GM19193 (cell line): ENCODE data around the gene UBASH3B.
A peak's percentile ranks its signal among the peaks of the same experiment; 100 is the strongest.

Experiments used
- POLR2A ChIP-seq: IDR thresholded peaks from 4 replicates; pipeline ENCODE4 v1.6.1; 2011; ENCODE audit not compliant: insufficient read depth, insufficient read length; ENCODE audit errors: extremely low read depth

Gene UBASH3B

DNA sequence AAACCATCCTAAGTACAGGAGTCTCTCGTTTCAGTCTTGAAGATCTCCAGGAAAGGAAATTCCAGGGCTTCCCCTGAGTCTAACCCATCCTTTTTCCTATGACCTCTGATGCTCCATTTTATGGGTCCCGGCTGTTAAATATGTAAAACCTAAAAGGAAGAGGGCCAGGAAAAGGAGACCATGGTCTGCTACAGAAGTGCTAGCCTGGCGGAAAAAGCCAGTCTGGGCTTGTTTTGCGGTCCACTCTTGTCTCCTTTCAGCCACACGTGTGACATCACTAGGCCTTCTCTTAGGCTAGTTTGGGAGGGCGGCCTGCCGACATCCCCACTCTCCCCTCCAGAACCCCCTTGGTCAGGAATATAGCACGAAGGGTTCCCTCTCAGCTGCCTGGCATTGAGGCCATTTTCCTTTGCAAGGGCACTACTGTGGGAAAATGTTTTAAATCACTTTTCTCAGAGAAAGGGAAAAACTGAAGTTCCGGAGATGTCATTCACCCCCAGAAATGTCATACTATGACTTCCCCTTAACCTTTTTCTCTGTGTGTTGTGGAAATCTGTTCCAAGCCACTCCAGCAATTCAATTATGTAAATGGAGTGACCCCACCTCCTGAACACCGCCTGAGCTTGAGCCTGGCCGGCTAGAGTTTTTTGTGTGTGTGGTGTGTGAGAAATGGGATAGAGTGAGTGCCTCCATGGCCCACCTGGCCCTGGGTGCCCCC, 86.9 kb downstream of the UBASH3B start:
- TF ChIP-seq POLR2A = no peak

DNA sequence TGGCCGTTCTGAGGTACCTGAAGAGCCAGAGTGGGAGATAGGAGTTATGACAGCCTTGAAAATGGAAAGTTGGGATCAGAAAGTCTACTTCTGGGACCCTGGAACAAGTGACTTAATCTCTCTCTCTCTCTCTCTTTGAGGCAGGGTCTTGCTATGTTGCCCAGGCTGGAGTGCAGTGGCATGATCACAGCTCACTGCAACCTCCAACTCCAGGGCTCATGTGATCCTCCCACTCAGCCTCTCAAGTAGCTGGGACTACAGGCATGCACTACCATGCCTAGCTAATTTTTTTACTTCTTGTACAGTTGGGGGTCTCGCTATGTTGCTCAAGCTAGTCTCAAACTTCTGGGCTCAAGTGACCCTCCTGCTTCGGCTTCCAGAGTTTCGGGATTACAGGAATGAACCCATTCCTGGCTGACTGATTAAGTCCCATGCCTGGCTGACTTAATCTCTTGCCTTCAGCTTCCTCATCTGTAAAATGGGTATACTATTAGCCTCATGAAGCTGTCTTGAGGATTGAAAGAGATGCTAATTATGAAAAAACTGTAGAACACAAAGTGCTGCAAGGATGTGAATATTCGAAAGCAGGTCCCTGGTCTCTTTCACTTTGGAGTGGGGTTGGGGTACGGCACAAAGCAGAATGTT, 87.7 kb downstream of the UBASH3B start:
- TF ChIP-seq POLR2A = no peak

DNA sequence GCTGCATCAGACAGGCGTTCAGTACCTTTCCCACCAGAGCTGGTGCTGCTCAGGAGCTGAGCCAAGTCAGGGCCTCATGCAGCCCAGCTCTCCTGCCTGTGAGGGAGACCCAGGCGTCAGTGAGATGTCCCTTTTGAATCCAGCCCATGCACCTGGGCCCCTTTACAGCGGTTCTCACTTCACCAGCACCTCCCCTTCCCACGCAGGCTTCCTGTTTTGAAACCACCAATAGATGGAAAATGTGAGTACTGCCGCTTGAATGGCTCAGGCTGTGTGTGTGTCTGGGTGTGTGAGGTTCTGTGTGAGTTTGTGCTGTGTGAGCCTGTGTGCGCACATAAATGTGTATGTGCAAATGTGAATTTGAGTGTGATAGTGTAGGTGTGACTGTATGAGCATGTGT, 88.4 kb downstream of the UBASH3B start:
- TF ChIP-seq POLR2A = peak; percentile 34

DNA sequence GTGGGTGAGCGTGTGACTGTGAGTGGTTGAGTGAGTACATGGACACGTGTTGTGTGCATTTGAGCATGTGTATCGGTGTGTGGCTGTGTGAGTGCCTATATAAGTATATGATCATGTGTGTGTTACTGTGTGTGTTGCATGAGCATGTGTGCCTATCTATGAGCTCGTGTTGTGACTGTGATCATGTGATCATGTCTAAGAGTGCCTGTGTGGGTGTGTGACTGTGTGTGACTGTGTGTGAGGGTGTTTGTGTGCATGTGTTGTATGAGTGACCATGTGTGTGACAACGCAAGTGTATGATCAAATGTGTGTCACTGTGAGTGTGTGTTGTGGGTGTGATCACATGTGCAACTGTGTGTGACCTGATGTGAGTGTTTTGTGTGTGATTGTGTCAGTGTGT, 88.8 kb downstream of the UBASH3B start:
- no peak for TF ChIP-seq POLR2A

DNA sequence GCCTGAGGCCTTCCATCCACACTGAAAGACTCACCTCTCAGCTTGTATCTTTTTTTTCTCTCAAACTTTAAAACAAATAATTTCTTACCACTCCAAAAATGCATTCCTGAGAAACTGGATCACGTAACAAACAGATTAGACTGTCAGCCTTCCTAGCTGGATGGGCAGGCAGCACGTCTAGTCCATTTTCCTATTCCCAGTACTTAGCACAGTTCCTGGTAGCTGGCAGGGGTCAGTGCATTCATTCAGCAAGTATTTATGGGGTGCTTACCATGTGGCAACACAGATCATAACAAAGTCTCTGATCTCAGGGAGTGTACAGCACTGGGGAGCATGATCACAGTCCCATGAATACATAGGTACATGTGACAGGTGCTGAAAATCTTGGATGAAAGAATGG, 89.6 kb downstream of the UBASH3B start:
- no peak for TF ChIP-seq POLR2A

DNA sequence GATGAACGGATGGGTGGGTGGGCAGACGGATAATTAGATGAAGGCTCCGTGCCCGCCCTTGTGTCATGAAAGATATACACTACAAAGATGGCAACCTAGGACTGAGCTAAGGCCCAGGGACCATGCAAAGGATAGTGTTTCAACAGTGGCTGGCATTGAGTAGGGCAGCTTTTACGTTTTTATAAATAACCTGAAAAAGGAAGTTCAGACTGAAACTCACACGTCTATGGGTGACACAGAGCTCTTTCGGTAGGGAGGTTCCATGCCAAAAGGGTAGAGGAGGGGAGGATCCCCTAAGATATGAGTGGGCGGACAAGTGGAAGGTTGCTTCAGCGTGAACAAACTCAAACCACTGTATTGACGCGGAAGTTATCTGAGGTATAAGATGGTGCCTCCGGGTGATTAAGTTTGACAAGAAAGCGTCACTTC, 90.5 kb downstream of the UBASH3B start:
- TF ChIP-seq POLR2A = no peak

DNA sequence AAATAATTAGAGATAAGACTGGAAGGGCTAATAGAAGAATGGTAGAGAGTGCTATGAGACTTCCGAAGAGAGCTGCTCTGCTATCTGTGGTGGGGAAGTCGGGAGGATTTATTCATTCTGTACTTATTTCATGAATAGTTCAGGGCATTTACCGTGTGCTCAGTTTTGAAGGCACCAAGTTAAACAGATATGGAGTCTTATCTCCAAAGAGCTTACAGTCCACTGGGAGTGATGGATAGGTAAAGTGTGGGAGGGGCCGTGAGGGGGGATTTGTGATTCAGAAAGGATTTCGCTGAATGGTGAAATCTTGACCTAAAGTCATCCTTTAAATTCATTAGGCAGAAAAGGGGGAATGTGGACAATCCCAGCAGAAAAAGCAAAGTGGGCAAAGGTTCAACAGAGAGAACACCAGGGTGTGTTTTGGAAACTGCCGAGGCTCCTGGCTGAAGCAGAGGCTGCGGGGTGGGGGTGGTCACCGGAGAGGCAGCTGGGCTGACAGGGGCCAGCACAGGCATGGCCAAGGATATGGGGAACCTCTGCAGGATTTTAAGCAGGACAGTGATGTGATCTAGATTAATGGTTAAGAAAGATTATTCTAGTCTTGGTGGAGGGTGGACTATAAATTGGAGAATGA, 91.2 kb downstream of the UBASH3B start:
- TF ChIP-seq POLR2A = no peak

DNA sequence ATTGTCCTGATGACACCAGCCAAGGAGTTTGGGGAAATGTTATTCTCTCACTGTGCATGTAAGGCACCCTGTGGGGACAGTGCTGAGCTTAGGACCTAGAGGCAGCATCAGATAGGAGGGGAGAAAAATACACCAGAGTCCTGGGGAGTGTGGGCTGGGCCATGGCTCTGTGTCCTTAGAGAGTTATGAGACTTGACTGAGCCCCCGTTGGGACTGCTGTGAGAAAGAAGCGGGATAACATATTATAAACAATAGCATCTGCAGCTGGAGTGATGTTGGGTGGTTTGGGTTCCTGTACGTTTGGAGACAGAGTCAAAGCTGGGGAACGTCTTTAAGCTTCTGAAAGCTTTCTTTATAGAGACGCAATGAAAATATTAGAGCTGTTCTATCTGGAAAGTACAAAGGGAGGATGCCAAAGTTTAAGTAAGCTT, 91.8 kb downstream of the UBASH3B start:
- no peak for TF ChIP-seq POLR2A

DNA sequence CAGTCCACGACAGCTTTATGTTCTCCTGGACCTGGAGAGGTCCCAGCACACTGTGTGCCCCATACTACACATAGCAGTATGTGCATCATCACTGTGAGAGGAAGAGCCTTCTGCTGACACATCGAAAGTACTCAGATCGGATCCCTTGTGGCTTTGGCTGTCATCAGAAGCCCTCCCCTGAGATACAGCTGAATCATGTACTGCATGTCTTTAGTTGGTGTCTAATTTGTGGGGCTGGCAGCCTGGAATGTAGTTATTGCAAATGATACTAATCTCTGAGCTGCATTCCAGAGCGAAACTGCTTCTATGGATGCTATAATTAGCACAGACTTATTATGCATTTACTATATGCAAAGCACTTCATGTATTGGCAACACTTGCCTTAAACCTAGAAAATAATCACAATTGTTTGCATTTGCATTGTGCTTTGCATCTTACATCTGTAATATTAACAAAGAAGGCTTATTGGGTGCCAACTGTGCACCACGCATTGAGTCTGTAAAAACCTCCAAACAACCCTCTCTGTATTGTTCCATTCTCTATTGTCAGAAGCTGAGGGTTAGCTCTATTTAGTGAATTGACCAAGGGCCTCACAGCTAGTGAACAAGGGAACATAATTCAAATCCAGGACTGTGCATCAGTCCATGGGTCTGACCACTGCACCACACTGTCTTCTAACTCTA, 93.6 kb downstream of the UBASH3B start:
- TF ChIP-seq POLR2A = no peak

DNA sequence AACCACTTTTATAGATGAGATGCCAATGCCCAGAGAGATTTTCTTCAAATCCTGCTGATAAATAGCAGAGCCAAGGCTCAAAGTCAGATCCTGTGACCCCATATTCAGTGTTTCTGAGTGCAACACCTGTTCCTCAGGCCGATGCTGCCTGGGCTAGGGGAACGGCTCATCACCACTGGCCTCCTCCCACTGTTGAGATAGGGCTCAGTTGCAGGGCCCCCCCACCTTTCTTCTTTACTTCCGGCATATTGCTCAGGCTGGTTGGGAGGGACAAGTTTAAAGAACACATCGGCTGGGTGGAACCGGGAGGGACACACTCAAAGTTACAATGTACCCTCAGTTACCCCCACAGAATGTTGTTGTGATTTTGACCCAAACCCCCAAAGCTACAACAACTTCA, 94.5 kb downstream of the UBASH3B start:
- TF ChIP-seq POLR2A = no peak

DNA sequence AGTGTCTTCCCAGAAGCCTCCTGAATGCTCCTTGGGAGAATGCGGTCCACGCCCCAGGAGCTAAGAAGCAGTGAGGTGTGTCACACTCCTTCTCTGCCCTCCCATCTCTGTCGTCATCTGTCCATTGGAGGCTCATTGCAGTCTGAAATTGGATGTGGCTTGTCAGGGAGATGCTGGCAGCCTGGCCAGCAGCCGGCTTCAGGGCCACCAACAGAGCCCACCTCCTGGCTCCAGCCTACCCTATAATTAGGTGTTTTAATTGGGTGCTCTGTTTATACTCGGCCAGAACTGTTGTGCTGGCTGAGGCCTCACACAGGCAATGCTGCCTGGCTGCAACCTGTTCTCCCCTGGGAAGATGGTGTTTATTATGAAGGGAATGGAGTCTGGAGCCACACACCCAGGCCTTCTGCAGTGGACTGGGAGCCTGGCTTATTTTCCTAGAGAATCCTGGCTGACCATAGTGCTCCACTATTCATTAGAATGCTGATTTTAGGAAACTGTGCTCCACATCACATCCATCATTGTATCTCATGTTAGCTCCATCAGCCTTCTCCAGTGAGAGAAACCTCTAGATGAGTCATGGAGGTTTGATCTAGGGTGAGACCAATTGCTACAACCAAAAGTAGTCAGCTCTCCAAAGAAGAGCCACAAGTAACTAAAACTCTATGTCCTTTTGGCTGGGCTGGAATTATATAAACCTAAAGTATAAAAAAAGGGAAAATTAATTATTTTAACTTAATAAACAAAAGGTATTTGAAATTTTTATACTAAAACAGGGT, 96.0 kb downstream of the UBASH3B start:
- no peak for TF ChIP-seq POLR2A

DNA sequence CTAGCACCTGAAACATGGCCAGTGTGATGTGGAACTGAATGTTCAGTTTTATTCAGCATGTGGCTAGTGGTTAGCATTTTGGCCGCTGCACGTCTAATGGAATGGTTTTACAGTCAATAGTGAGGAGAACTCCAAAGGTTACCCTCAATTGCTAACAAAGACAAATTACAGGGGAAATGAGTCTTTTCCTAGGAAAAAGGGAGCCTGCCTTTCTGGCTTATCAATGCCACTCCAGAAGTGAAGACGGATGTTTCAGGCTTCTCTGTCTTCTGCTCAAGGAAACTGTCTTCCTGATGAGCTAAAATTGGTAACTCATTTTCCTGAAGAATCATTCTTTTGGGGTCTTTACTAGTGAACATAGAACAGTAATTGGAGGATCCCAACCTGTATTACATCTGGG, 98.5 kb downstream of the UBASH3B start:
- no peak for TF ChIP-seq POLR2A

DNA sequence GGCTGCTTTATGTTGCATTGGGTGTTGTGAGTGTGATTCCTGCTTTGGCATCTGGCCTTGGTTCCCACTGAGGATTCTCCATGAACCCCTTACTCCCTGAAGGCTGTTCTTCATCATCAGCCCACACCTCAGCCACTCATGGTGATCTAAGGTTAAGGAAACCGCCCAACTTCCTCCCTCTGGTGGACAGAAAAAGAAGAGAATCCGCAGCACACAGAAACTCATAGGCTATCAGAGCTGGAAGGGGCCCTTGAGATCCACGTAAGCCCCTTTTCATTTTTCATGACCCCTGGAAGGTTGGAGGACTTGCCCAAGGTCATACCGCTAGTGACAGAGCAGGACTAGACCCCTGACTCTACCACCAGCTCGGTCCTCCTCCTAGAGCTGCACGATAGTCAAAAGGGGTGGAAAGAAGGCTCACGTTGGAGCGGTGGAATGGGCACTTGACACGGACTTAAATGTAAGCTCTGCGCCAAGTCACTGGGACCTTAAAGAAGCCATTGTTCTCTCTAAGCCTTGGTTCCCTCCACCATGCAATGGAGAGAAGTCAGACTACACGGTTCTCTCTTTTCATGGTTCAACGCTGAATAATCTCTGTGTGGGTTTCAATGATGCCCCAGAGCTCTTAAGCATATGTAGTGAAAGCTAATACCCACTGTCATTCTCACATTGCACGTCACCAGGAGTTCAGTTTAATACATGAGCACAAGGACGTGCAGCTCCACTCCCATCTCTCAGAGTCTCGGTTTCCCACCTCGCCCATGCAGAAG, 99.2 kb downstream of the UBASH3B start:
- no peak for TF ChIP-seq POLR2A

DNA sequence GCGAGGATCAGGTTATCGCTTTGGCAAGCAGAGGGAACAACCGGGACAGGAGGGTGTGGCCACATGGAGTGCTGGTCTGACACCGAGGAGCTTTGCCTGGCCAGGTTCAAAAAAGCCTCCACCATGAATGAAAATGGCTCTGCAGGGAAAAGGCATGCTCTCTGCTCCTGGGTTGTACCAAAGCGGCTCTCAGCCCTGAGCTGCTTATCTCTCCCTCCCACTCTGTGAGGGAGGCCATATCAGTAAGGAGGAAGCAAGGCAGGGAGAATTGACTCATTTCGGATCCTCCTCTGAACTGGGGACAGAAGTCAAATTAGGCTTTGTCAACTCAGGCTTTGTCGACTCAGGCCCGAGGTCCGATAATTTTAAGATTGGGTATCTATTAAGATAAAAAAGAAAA, 99.9 kb downstream of the UBASH3B start:
- TF ChIP-seq POLR2A = no peak
